Neural cell (in vitro differentiated cells): Measurements from ENCODE around the gene CYB5RL. TPM values are rescaled to one million over a fixed set of nuclear protein-coding genes. Genes with fewer than 3 reads are reported as not detected.

Experiments
- H2AFZ ChIP-seq: fragments of 200-600, 300-800 bp; sonication (generic), shearing (Covaris generic); 2 replicates; pipeline ENCODE4 v1.6.0; 2014; ENCODE audit warnings: low read depth, mild to moderate bottlenecking, antibody characterized with exemption, low read length, moderate library complexity
- H3F3A ChIP-seq: fragments of 200-600 bp; shearing (Covaris generic); 2 replicates; pipeline ENCODE4 v1.6.1; 2016; ENCODE audit warnings: mild to moderate bottlenecking, moderate library complexity, mixed read lengths, antibody characterized with exemption, low read length; ENCODE audit not compliant: insufficient read depth, poor library complexity, severe bottlenecking
- H3K27ac ChIP-seq: fragments of 200-600, 300-800 bp; sonication (generic), shearing (Covaris generic); 2 replicates; pipeline ENCODE4 v1.5.1; 2014; ENCODE audit warnings: mild to moderate bottlenecking, low read length, moderate library complexity
- H3K27me3 ChIP-seq: fragments of 300-800, 200-600 bp; sonication (generic), shearing (Covaris generic); 2 replicates; pipeline ENCODE4 v1.6.0; 2014; ENCODE audit warnings: mild to moderate bottlenecking, low read depth, low read length, moderate library complexity; ENCODE audit not compliant: insufficient read depth
- H3K36me3 ChIP-seq: fragments of 300-800, 200-600 bp; sonication (generic), shearing (Covaris generic); 2 replicates; pipeline ENCODE4 v1.5.1; 2014; ENCODE audit warnings: mild to moderate bottlenecking, antibody characterized with exemption, low read length, moderate library complexity; ENCODE audit not compliant: insufficient read depth
- H3K4me2 ChIP-seq: fragments of 300-800, 200-600 bp; sonication (generic), shearing (Covaris generic); 2 replicates; pipeline ENCODE4 v1.6.0; 2014; ENCODE audit warnings: mild to moderate bottlenecking, low read length
- H3K4me3 ChIP-seq: fragments of 300-800, 200-600 bp; sonication (generic), shearing (Covaris generic); 2 replicates; pipeline ENCODE4 v1.5.1; 2014; ENCODE audit warnings: mild to moderate bottlenecking, low read length, moderate library complexity
- H3K79me2 ChIP-seq: fragments of 200-600 bp; shearing (Covaris generic); replicated peaks from 2 replicates; pipeline ENCODE4 v1.6.0; 2014; ENCODE audit warnings: mild to moderate bottlenecking, low read length, moderate library complexity; ENCODE audit not compliant: insufficient read depth
- H3K9ac ChIP-seq: fragments of 300-800, 200-600 bp; sonication (generic), shearing (Covaris generic); 2 replicates; pipeline ENCODE4 v1.6.1; 2016; ENCODE audit warnings: mild to moderate bottlenecking, low read length, mixed read lengths
- H3K9me2 ChIP-seq: fragments of 200-600 bp; shearing (Covaris generic); 2 replicates; pipeline ENCODE4 v1.6.1; 2016; ENCODE audit warnings: mild to moderate bottlenecking, low read length, mixed read lengths; ENCODE audit not compliant: insufficient read depth
- H3K9me3 ChIP-seq: fragments of 200-600, 300-800 bp; sonication (generic), shearing (Covaris generic); 2 replicates; pipeline ENCODE4 v1.6.1; 2016; ENCODE audit warnings: mild to moderate bottlenecking, mixed run types, low read length, moderate library complexity, mixed read lengths
- H4K20me1 ChIP-seq: fragments of 200-600 bp; shearing (Covaris generic); 2 replicates; pipeline ENCODE4 v1.6.1; 2016; ENCODE audit warnings: mild to moderate bottlenecking, mixed run types; ENCODE audit not compliant: insufficient read depth
- EP300 ChIP-seq: fragments of 450-650 bp; conservative IDR thresholded peaks from 2 replicates; pipeline ENCODE4 v1.6.1; 2014; ENCODE audit warnings: antibody characterized with exemption, mild to moderate bottlenecking, moderate library complexity; ENCODE audit not compliant: poor library complexity, severe bottlenecking
- EZH2 ChIP-seq: fragments of 200-600, 300-800 bp; shearing (Covaris generic), sonication (generic); IDR thresholded peaks from 2 replicates; pipeline ENCODE4 v1.6.1; 2014; ENCODE audit warnings: antibody characterized with exemption, low read length, borderline replicate concordance, mild to moderate bottlenecking; ENCODE audit not compliant: insufficient read depth, poor library complexity, severe bottlenecking
- MXI1 ChIP-seq: fragments of 450-650 bp; conservative IDR thresholded peaks from 2 replicates; pipeline ENCODE4 v1.6.1; 2014; ENCODE audit warnings: antibody characterized with exemption, mild to moderate bottlenecking; ENCODE audit not compliant: poor library complexity, severe bottlenecking
- POLR2AphosphoS5 ChIP-seq: IDR thresholded peaks from 2 replicates; pipeline ENCODE4 v1.6.1; 2012
- RAD21 ChIP-seq: fragments of 450-650 bp; conservative IDR thresholded peaks from 2 replicates; pipeline ENCODE4 v1.6.1; 2014; ENCODE audit warnings: antibody characterized with exemption, mild to moderate bottlenecking, moderate library complexity
- SMC3 ChIP-seq: fragments of 450-650 bp; conservative IDR thresholded peaks from 2 replicates; pipeline ENCODE4 v1.6.1; 2014; ENCODE audit warnings: antibody characterized with exemption, mild to moderate bottlenecking, moderate library complexity; ENCODE audit not compliant: poor library complexity
- TAF1 ChIP-seq: IDR thresholded peaks from 2 replicates; pipeline ENCODE4 v1.6.1; 2012; ENCODE audit warnings: low read depth
- polyA plus RNA-seq: library from polyadenylated mRNA; depleted of rRNA; stranded (reverse); fragments of >200 nt; gene quantifications from 2 replicates; pipeline ENCODE4 v1.2.3, GENCODE V29; 2014
- TF ChIP-seq, protein P1 (sequence below): fragments of 450-650 bp; IDR thresholded peaks from 2 replicates; pipeline ENCODE4 v1.5.1; 2014; ENCODE audit warnings: antibody characterized with exemption, mild to moderate bottlenecking, moderate library complexity; ENCODE audit not compliant: poor library complexity, severe bottlenecking
- TF ChIP-seq, protein P2 (sequence below): IDR thresholded peaks from 2 replicates; pipeline ENCODE4 v1.6.1; 2012; ENCODE audit warnings: borderline replicate concordance

The CYB5RL gene
- polyA plus RNA-seq, 1 donor from 2014 or later: 1.6 TPM

DNA sequence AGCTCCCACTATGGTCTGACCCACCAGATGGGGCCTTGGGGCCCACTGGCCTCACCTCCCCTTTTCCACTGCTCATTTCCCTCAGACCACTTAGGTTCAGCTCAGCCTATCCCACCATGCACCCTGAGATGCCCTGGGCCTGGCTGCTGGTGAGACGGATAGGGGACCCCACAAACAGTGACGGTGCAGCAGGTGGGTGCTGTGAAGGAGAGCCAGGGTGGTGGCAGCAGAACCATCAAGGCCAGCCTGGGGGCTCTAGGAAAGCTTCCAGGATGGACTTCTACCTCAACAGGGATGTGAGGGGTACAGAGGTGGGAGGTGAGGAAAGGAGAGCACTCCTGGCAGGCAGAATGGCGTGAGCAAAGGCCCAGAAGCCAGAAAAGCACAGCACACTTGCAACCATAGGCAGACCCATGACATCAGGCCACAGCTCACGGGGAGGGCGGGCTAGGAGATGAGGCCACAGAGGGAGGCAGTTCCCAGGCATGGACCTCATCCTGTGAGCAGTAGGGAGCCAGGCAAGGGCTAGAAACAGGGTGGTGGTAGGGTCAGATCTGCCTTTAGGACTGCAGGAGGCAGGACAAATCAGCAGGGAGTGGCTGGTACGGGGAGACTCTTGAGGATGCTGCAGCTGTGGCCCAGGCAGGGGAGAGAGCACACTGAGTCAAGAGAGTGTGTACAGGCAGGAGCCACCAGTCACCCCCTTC is 23.1 kb downstream of the CYB5RL start:
- Histone ChIP-seq H3K9me2 (no peaks in the 10 kb centered on the region), H3K27ac (no peak overlapping the region), H2AFZ (no peak overlapping the region), H3K79me2 (no peaks in the 10 kb centered on the region), H4K20me1 (no peaks in the 10 kb centered on the region), H3K4me3 (no peak overlapping the region), H3K36me3 (no peaks in the 10 kb centered on the region), H3F3A (no peaks in the 10 kb centered on the region), H3K27me3 (no peaks in the 10 kb centered on the region), H3K4me2 (no peak overlapping the region), H3K9ac (no peak overlapping the region), H3K9me3 (no peaks in the 10 kb centered on the region)
- no peak for TF ChIP-seq EP300
- TF ChIP-seq, protein P1, sequence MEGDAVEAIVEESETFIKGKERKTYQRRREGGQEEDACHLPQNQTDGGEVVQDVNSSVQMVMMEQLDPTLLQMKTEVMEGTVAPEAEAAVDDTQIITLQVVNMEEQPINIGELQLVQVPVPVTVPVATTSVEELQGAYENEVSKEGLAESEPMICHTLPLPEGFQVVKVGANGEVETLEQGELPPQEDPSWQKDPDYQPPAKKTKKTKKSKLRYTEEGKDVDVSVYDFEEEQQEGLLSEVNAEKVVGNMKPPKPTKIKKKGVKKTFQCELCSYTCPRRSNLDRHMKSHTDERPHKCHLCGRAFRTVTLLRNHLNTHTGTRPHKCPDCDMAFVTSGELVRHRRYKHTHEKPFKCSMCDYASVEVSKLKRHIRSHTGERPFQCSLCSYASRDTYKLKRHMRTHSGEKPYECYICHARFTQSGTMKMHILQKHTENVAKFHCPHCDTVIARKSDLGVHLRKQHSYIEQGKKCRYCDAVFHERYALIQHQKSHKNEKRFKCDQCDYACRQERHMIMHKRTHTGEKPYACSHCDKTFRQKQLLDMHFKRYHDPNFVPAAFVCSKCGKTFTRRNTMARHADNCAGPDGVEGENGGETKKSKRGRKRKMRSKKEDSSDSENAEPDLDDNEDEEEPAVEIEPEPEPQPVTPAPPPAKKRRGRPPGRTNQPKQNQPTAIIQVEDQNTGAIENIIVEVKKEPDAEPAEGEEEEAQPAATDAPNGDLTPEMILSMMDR: no peak
- no peak for TF ChIP-seq TAF1
- TF ChIP-seq POLR2AphosphoS5: no peak
- no peak for TF ChIP-seq SMC3
- no peak for TF ChIP-seq EZH2
- no peak for TF ChIP-seq RAD21
- TF ChIP-seq, protein P2, sequence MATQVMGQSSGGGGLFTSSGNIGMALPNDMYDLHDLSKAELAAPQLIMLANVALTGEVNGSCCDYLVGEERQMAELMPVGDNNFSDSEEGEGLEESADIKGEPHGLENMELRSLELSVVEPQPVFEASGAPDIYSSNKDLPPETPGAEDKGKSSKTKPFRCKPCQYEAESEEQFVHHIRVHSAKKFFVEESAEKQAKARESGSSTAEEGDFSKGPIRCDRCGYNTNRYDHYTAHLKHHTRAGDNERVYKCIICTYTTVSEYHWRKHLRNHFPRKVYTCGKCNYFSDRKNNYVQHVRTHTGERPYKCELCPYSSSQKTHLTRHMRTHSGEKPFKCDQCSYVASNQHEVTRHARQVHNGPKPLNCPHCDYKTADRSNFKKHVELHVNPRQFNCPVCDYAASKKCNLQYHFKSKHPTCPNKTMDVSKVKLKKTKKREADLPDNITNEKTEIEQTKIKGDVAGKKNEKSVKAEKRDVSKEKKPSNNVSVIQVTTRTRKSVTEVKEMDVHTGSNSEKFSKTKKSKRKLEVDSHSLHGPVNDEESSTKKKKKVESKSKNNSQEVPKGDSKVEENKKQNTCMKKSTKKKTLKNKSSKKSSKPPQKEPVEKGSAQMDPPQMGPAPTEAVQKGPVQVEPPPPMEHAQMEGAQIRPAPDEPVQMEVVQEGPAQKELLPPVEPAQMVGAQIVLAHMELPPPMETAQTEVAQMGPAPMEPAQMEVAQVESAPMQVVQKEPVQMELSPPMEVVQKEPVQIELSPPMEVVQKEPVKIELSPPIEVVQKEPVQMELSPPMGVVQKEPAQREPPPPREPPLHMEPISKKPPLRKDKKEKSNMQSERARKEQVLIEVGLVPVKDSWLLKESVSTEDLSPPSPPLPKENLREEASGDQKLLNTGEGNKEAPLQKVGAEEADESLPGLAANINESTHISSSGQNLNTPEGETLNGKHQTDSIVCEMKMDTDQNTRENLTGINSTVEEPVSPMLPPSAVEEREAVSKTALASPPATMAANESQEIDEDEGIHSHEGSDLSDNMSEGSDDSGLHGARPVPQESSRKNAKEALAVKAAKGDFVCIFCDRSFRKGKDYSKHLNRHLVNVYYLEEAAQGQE: no peak
- no peak for TF ChIP-seq MXI1

DNA sequence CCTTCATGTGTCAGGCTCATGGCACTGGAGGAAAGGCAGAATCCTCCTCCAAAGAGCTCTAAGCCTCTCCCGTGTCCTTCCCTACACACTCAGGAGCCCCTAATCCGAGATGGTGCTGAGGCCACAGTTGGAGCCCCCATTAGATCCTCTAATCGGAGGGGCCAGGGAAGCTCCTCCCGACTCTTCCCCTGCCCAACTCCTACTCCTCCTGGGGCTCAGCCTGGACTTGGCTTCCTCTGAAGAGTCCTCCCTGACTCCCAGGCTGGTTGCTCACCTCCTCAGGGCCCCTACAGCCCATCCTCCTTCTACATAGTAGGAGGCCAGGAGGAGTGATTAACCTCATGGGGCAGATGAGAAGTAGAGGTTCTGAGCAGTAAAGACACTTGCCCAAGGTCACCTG is 25.7 kb downstream of the CYB5RL start:
- Histone ChIP-seq H3K27ac (peak overlapping the region; percentile 19), H3K9ac (no peak overlapping the region)

More for the DNA sequence above, 25.7 kb downstream of the CYB5RL start:
- H3K36me3 ChIP-seq: no peaks in the 10 kb centered on the region
- H3K9me3 ChIP-seq: no peaks in the 10 kb centered on the region
- no peak overlapping the region for H2AFZ ChIP-seq
- TF ChIP-seq SMC3 (no peak), TAF1 (no peak)
- H3F3A ChIP-seq: no peaks in the 10 kb centered on the region
- H3K79me2 ChIP-seq: no peaks in the 10 kb centered on the region
- no peak overlapping the region for H3K4me3 ChIP-seq
- no peaks in the 10 kb centered on the region for H4K20me1 ChIP-seq
- no peaks in the 10 kb centered on the region for H3K27me3 ChIP-seq
- H3K9me2 ChIP-seq: no peaks in the 10 kb centered on the region
- peak overlapping the region; percentile 14 for H3K4me2 ChIP-seq
